ENCODE results near the gene PDE2A.
A peak's percentile ranks its signal among the peaks of the same experiment; 100 is the strongest.

Gene PDE2A

GRCh38 chr11:72673943-72674828 lies at the start of gene PDE2A:
TSS of gene PDE2A (minus strand) at chr11:72674422. CDS start at chr11:72674207, 215 bp downstream.
- peak; percentile 72 for DNase-seq (ENCODE audit: low spot score)

GRCh38 chr11:72723508-72723907 lies 49.3 kb upstream of the PDE2A start:
- DNase-seq (ENCODE audit: low spot score) = no peak

GRCh38 chr11:72722050-72722748 lies 48.0 kb upstream of the PDE2A start:
- DNase-seq (ENCODE audit: low spot score) = peak; percentile 77

- DNase-seq (ENCODE audit: low spot score) = no peak
These were observed 47.4 kb upstream of the PDE2A start for GRCh38 chr11:72721689-72722049.

- no peak for DNase-seq (ENCODE audit: low spot score)
These were observed 47.1 kb upstream of the PDE2A start for GRCh38 chr11:72721276-72721675.

GRCh38 chr11:72720784-72721183 lies 46.6 kb upstream of the PDE2A start:
- DNase-seq (ENCODE audit: low spot score) = no peak

GRCh38 chr11:72720047-72720446 lies 45.8 kb upstream of the PDE2A start:
- no peak for DNase-seq (ENCODE audit: low spot score)

GRCh38 chr11:72719551-72719950 lies 45.3 kb upstream of the PDE2A start:
- DNase-seq (ENCODE audit: low spot score) = no peak

- DNase-seq (ENCODE audit: low spot score) = no peak
These were observed 44.9 kb upstream of the PDE2A start for GRCh38 chr11:72719144-72719543.

GRCh38 chr11:72718101-72718501 lies 43.9 kb upstream of the PDE2A start:
- DNase-seq (ENCODE audit: low spot score) = no peak

GRCh38 chr11:72716788-72717435 lies 42.7 kb upstream of the PDE2A start:
- no peak for DNase-seq (ENCODE audit: low spot score)

- DNase-seq (ENCODE audit: low spot score) = no peak
These were observed 42.1 kb upstream of the PDE2A start for GRCh38 chr11:72716290-72716689.

- DNase-seq (ENCODE audit: low spot score) = no peak
These were observed 38.6 kb upstream of the PDE2A start for GRCh38 chr11:72712841-72713240.

GRCh38 chr11:72712168-72712751 lies 38.0 kb upstream of the PDE2A start:
- DNase-seq (ENCODE audit: low spot score) = peak; percentile 56

GRCh38 chr11:72711141-72711540 lies 36.9 kb upstream of the PDE2A start:
- no peak for DNase-seq (ENCODE audit: low spot score)

GRCh38 chr11:72710278-72710677 lies 36.1 kb upstream of the PDE2A start:
- DNase-seq (ENCODE audit: low spot score) = no peak

- DNase-seq (ENCODE audit: low spot score) = no peak
These were observed 35.4 kb upstream of the PDE2A start for GRCh38 chr11:72709478-72710238.

- no peak for DNase-seq (ENCODE audit: low spot score)
These were observed 32.8 kb upstream of the PDE2A start for GRCh38 chr11:72707032-72707431.

- DNase-seq (ENCODE audit: low spot score) = no peak
These were observed 32.4 kb upstream of the PDE2A start for GRCh38 chr11:72706579-72706978.

GRCh38 chr11:72705442-72706365 lies 31.5 kb upstream of the PDE2A start:
- DNase-seq (ENCODE audit: low spot score) = no peak
